ENCODE data around the gene MYL6B. TPM values are rescaled to one million over a fixed set of nuclear protein-coding genes. Genes with fewer than 3 reads are reported as not detected.

MYL6B gene
- total and polyA plus RNA-seq, 2 of the 4 experiments (the other 2 are of a cell fraction), result 78.3 to 112 TPM

- intact Hi-C loops (cut with micrococcal nuclease), result no loop called here
- dilution Hi-C loops (cut with HindIII; ENCODE audit: low sequenced_read_pairs, unreplicated experiment), result no loop called here
- no peak for ATAC-seq (ENCODE audit: low read depth)
- Histone ChIP-seq H3K9me1 (ENCODE audit: insufficient read depth, low read length) (no peaks in the 10 kb centered on the region), H3K36me3 (ENCODE audit: control insufficient read depth, insufficient read depth, low read length) (peaks cover 39% of the 10 kb centered on the region), H3K23ac (ENCODE audit: low read depth, low read length) (no peak overlapping the region), H4K91ac (ENCODE audit: insufficient read depth, low read depth, low read length) (no peak overlapping the region), H3K79me1 (ENCODE audit: low read depth in 1 of 2, low read length in 2 of 2) (peaks cover 44 to 68% of the 10 kb centered on the region in 2 experiments), H4K8ac (ENCODE audit: low read depth in 2 of 2, low read length in 2 of 2) (no peak overlapping the region), H3K18ac (ENCODE audit: low read depth, low read length) (no peak overlapping the region), H3K56ac (ENCODE audit: extremely low read depth, insufficient read depth, low read length) (no peak overlapping the region), H3K4ac (ENCODE audit: low read depth, low read length) (no peak overlapping the region), H3K4me1 (ENCODE audit: control insufficient read depth, insufficient read depth, low read length) (peaks cover 6% of the 10 kb centered on the region; the same call in 1 of the 2 replicates), H4K20me1 (ENCODE audit: insufficient read depth, low read length) (no peaks in the 10 kb centered on the region), H3K4me3 (ENCODE audit: insufficient read depth, low read depth, low read length) (no peak overlapping the region), H3K27me3 (ENCODE audit: control insufficient read depth, insufficient read depth, low read length) (no peaks in the 10 kb centered on the region), H3K14ac (replicated peaks; ENCODE audit: low read depth, low read length) (no peak overlapping the region), H2BK20ac (ENCODE audit: low read depth, low read length) (no peak overlapping the region), H2AK9ac (replicated peaks; ENCODE audit: low read depth, low read length, poor library complexity) (peak overlapping the region; percentile 77), H3K27ac (ENCODE audit: insufficient read depth, low read length) (no peak overlapping the region), H2AFZ (replicated peaks; ENCODE audit: low read length, poor library complexity) (no peak overlapping the region), H3K4me2 (ENCODE audit: low read depth, low read length) (no peak overlapping the region), H4K5ac (ENCODE audit: low read depth, low read length) (no peak overlapping the region), H2BK15ac (ENCODE audit: low read depth, low read length) (no peak overlapping the region), H3K9ac (ENCODE audit: low read depth, low read length) (no peak overlapping the region), H2AK5ac (ENCODE audit: low read depth, low read length) (0 out of 2 replicates have a peak overlapping the region, but pooled peaks have one; percentile 9), H2BK120ac (ENCODE audit: low read depth, low read length) (no peak overlapping the region), H3K9me3 (ENCODE audit: control insufficient read depth, insufficient read depth, low read length) (no peaks in the 10 kb centered on the region), H2BK5ac (ENCODE audit: low read depth, low read length, poor library complexity, severe bottlenecking) (no peak overlapping the region)
- WGBS, 2 experiments (ENCODE audit: extremely low coverage in 2 of 2, insufficient read length in 1 of 2), result 100% methylated on average over 1 of the region's 4 CpGs; no CpG with 5 or more reads in 1 of the 2 experiments
- POLR2A ChIA-PET (ENCODE audit: unreplicated experiment), result no interaction called here
- in situ Hi-C loops (cut with MboI; ENCODE audit: low sequenced_read_pairs), result no loop called here
- no peak for DNase-seq
- BruUV-seq (replicated peaks), result no TSS peak
- CTCF ChIA-PET, result no interaction called here
- TF ChIP-seq CHD1 (IDR thresholded peaks at IDR 0.05; ENCODE audit: low read depth, low read length), result no peak
- TF ChIP-seq USF2 (IDR thresholded peaks at IDR 0.05; ENCODE audit: low read depth, low read length), result no peak
- TF ChIP-seq FOS (IDR thresholded peaks at IDR 0.05; ENCODE audit: low read depth, low read length), result no peak
- no peak for TF ChIP-seq SMC3 (IDR thresholded peaks at IDR 0.05; ENCODE audit: low read depth, low read length)
- no peak for TF ChIP-seq RAD21 (IDR thresholded peaks at IDR 0.05; ENCODE audit: low read length)
- no peak for TF ChIP-seq POLR2A (IDR thresholded peaks at IDR 0.05; ENCODE audit: low read depth, low read length)
- no peak for TF ChIP-seq BHLHE40 (IDR thresholded peaks at IDR 0.05; ENCODE audit: low read depth, low read length)
- TF ChIP-seq CEBPB (IDR thresholded peaks at IDR 0.05; ENCODE audit: low read depth, low read length), result no peak
- TF ChIP-seq MXI1 (IDR thresholded peaks at IDR 0.05; ENCODE audit: borderline replicate concordance, low read depth, low read length), result no peak
- no peak for TF ChIP-seq RFX5 (IDR thresholded peaks at IDR 0.05; ENCODE audit: low read depth, low read length)
- no peak for TF ChIP-seq RCOR1 (IDR thresholded peaks at IDR 0.05; ENCODE audit: insufficient replicate concordance, low read length)
- no peak for TF ChIP-seq MAZ (IDR thresholded peaks at IDR 0.05; ENCODE audit: borderline replicate concordance, low read depth, low read length)
- TF ChIP-seq NFE2L2 (IDR thresholded peaks at IDR 0.05; ENCODE audit: low read depth, low read length), result no peak
Measured at GRCh38 chr12:56130876-56131275, 21.5 kb upstream of the MYL6B start.

Data from IMR-90 (cell line).